Psoas muscle (tissue), 8 donors: ENCODE results near the gene FANK1. TPM values are rescaled to one million over a fixed set of nuclear protein-coding genes. Genes with fewer than 3 reads are reported as not detected.

Experiments
- ATAC-seq, 4 donors: fragments of 200-7000 bp; cut with Tn5 transposase; one replicate each; pipeline ENCODE4 v1.9.1; 2020; ENCODE audit warnings: moderate library complexity in 3 of 4, mild to moderate bottlenecking in 2 of 4
- DNase-seq, 2 donors: peaks; one replicate each; pipeline ENCODE4 v3.0.0-alpha.2; 2020
- H3K27ac ChIP-seq: fragments of 200-600 bp; one replicate; pipeline ENCODE4 v1.8.0; 2022
- H3K27me3 ChIP-seq, 3 donors: fragments of 200-600 bp in 1 of 3; one replicate each; pipeline versions ENCODE4 v1.6.1 to v1.8.0; 2013 to 2022; ENCODE audit warnings: low read length in 2 of 3, mild to moderate bottlenecking in 2 of 3, moderate library complexity in 1 of 3; ENCODE audit not compliant: insufficient read depth in 3 of 3
- H3K36me3 ChIP-seq, 2 donors: fragments of 200-600 bp in 1 of 2; one replicate each; pipeline versions ENCODE4 v1.6.1 to v1.8.0; 2013 to 2022; ENCODE audit warnings: low read depth in 1 of 2, mild to moderate bottlenecking in 1 of 2, moderate library complexity in 1 of 2; ENCODE audit not compliant: insufficient read depth in 1 of 2
- H3K4me1 ChIP-seq: fragments of 200-600 bp; one replicate; pipeline ENCODE4 v1.8.0; 2022
- H3K4me3 ChIP-seq: fragments of 200-600 bp; one replicate; pipeline ENCODE4 v1.8.0; 2022; ENCODE audit warnings: mild to moderate bottlenecking
- H3K9me3 ChIP-seq: fragments of 200-600 bp; one replicate; pipeline ENCODE4 v1.8.0; 2022
- CTCF ChIP-seq: fragments of 200-600 bp; IDR thresholded peaks from one replicate; pipeline ENCODE4 v1.8.0; 2022; ENCODE audit warnings: antibody characterized with exemption
- WGBS, 3 donors: extraction: QIAGEN DNeasy Blood & Tissue Kit; methylation state at CpG; one replicate each; pipeline versions ENCODE4 v1.1.6 to v1.1.7; 2013; 5-methylcytosine and 5-hydroxymethylcytosine counted together
- intact Hi-C, 2 donors: fragments of 100-400 bp; cut with DNase I; formaldehyde crosslinking; loops; one replicate each; pipeline versions ENCODE4 v1.11.0 to v1.14.2; 2022
- polyA plus RNA-seq, 3 donors: library from polyadenylated mRNA; stranded (reverse); fragments of 200-250 nt; gene quantifications; one replicate each; pipeline ENCODE4 v1.2.3, GENCODE V29; 2013
- total RNA-seq, 4 donors: library from RNA; stranded (reverse); fragmentation: NEBNext Ultra II Directional in 2 of 4; extraction: Animal tissue kit (Norgen Biotek cat#: 25700) in 2 of 4; gene quantifications; one replicate each; pipeline versions ENCODE4 v1.2.1 to v1.2.4, GENCODE V29; 2021 to 2023
- donor health status: healthy with polysubstance abuse.
- donor health status: DM: no; HTN: no; CAD: no; lungs with moderate emphysema.
- donor health status: Bipolar disorder and iron deficiency.
- donor health status: healthy.
- donor health status: DM: yes; HTN: yes; CAD: no.
- donor health status: DM: no; HTN: no; CAD: no.
- donor health status: DM: no; HTN: no; CAD: no.
- donor health status: DM: yes; HTN: yes; CAD: no.

Gene FANK1
- total and polyA plus RNA-seq, 7 donors = 0.23 to 0.49 (median 0.29) TPM; not detected in 3

GRCh38 chr10:125951290-125951689 lies 54.9 kb downstream of the FANK1 start:
- no peak for DNase-seq
- 75 to 82% (median 78%) methylated on average over 1 of the region's 1 CpG for WGBS, 3 donors
- Histone ChIP-seq H3K9me3 (peaks cover 17% of the 10 kb centered on the region), H3K27me3 (no peaks in the 10 kb centered on the region), H3K27ac (no peak overlapping the region), H3K4me3 (no peak overlapping the region), H3K4me1 (no peaks in the 10 kb centered on the region), H3K36me3 (no peaks in the 10 kb centered on the region)
- TF ChIP-seq CTCF = no peak
- intact Hi-C loops = no loop called here
- ATAC-seq = no peak

DNA sequence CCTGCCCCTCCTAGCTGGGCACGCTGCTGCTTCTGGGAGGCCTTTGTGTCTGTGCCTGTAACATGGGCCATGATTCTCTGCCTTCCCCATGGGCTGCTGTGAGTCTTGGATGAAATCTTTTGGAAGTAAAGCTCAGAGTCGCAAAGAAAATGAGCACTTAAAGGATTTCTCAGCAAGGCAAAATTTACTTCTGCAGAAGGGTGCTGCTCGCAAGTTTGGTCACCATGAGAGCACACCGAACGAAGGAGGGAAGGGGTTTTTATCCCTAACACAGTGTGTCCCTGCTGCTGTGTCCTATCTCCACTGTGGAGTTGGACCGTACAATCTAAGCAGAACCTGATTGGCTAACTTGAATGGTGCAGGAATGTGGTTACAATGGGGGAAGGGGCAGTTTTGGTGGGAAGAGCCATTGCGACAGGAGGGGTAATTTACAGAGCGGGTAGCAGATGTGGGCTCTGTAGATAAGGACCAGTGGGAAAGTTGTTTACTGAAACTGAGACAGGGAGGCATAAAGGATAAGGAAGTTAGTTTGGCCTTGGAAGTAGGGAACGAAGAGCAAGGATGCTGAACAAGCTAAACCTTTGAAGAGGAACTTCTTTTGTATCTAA lies 57.5 kb downstream of the FANK1 start:
- Histone ChIP-seq H3K27ac (no peak overlapping the region), H3K27me3 (no peaks in the 10 kb centered on the region), H3K4me3 (no peak overlapping the region), H3K36me3 (no peaks in the 10 kb centered on the region), H3K4me1 (no peaks in the 10 kb centered on the region), H3K9me3 (peaks cover 17% of the 10 kb centered on the region)
- TF ChIP-seq CTCF = no peak
- no peak for DNase-seq
- 90 to 94% (median 93%) methylated on average over 9 of the region's 9 CpGs for WGBS, 3 donors
- intact Hi-C loops = no loop called here
- no peak for ATAC-seq

DNA sequence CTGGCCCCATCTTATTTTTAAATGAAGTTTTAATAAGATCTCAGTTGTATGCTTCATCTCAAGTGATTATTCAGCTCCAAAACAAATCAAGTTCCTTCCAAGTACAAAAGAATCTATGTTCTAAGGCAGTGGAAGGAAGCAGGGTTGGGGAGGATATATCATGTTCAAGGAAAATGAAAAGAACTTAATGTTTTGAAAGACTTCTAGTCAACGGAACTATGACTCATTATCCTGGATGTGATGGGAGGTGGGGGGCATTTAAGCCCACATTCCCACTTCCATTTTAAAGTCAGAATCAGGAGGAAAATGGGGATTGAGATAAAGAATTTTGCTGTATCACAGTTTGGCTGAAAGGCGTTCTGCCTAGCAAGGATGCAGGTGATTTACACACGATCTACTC lies 59.4 kb downstream of the FANK1 start:
- Histone ChIP-seq H3K4me3 (no peak overlapping the region), H3K4me1 (no peaks in the 10 kb centered on the region), H3K9me3 (peaks cover 17% of the 10 kb centered on the region), H3K27ac (no peak overlapping the region), H3K36me3 (no peaks in the 10 kb centered on the region), H3K27me3 (no peaks in the 10 kb centered on the region)
- ATAC-seq = no peak
- no peak for DNase-seq
- intact Hi-C loops = no loop called here
- 55 to 72% (median 56%) methylated on average over 3 of the region's 3 CpGs for WGBS, 3 donors
- TF ChIP-seq CTCF = no peak

- TF ChIP-seq CTCF = no peak
- no peaks in the 10 kb centered on the region for H3K27me3 ChIP-seq
- H3K27ac ChIP-seq = no peak overlapping the region
- 67 to 82% (median 81%) methylated on average over 1 of the region's 1 CpG for WGBS, 3 donors
- no peaks in the 10 kb centered on the region for H3K36me3 ChIP-seq
- intact Hi-C loops = no loop called here
- H3K9me3 ChIP-seq = no peaks in the 10 kb centered on the region
- no peak for DNase-seq
- no peaks in the 10 kb centered on the region for H3K4me1 ChIP-seq
- H3K4me3 ChIP-seq = no peak overlapping the region
- no peak for ATAC-seq
These were observed 65.4 kb downstream of the FANK1 start for GRCh38 chr10:125961743-125962142.

DNA sequence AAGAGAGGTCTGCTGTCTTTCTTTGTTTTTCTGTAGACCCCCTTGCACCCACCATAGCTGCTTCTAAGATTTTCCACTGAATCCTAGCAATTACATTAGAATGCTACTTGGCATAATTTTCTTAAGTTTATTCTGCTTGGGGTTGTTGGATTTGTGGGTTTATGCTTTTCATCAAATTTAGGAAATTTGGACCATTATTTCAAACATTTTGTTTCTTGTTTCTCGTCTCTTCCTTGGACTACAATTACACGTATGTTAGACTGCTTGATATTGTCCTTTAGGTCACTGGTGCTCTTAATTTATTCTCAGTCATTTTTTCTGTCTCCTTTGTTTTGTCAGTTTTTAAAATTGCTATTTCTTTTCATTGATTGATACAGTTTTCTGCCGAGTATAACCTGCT lies 65.8 kb downstream of the FANK1 start:
- Histone ChIP-seq H3K4me3 (no peak overlapping the region), H3K27me3 (no peaks in the 10 kb centered on the region), H3K4me1 (no peaks in the 10 kb centered on the region), H3K27ac (no peak overlapping the region), H3K36me3 (no peaks in the 10 kb centered on the region), H3K9me3 (no peaks in the 10 kb centered on the region)
- DNase-seq = no peak
- WGBS, 3 donors = 90 to 94% (median 93%) methylated on average over 3 of the region's 3 CpGs
- no peak for ATAC-seq
- TF ChIP-seq CTCF = no peak
- intact Hi-C loops = no loop called here
